Measurements from ENCODE around the gene ARL15. TPM values are rescaled to one million over a fixed set of nuclear protein-coding genes. Genes with fewer than 3 reads are reported as not detected.

The ARL15 gene
- total RNA-seq, 4 donors from 2014 or later, result 13.0 to 52.7 (median 17.1) TPM

- Histone ChIP-seq H3K4me3 (no peak overlapping the region), H3K36me3 (no peaks in the 10 kb centered on the region), H3K27me3 (no peaks in the 10 kb centered on the region), H3K27ac (no peak overlapping the region), H3K9me3 (no peaks in the 10 kb centered on the region), H3K4me1 (no peaks in the 10 kb centered on the region)
- DNase-seq (ENCODE audit: low spot score in 2 of 2), result no peak
- 61 to 74% methylated on average over 2 of the region's 2 CpGs for WGBS, 2 donors
- TF ChIP-seq POLR2A (IDR thresholded peaks at IDR 0.05) (no peak), CTCF (IDR thresholded peaks at IDR 0.05) (no peak), EP300 (IDR thresholded peaks at IDR 0.05) (no peak)
These were observed 123.4 kb downstream of the ARL15 start for GRCh38 chr5:54186912-54187445.

DNA sequence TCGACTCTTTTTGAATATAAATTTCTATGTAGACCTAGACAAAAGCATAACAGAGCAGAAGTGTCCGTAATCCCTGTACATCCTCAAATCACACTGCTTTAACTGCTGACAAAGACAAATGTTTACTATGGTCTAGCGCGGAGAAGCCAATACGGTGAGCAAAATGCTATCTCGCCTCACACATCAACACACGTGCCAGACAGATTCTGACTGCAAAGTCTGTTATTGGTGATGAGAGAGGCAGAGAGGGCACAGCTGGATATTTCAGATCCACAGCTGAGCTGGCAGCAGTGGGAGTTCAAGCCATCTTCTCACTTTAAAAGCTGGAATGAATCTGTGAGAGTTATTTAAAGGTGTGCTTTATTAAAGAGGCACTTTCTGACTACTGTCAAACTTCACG lies 124.3 kb downstream of the ARL15 start:
- Histone ChIP-seq H3K9me3 (no peaks in the 10 kb centered on the region), H3K36me3 (no peaks in the 10 kb centered on the region), H3K4me1 (no peaks in the 10 kb centered on the region), H3K27me3 (no peaks in the 10 kb centered on the region), H3K27ac (no peak overlapping the region), H3K4me3 (no peak overlapping the region)
- 88 to 91% methylated on average over 8 of the region's 8 CpGs for WGBS, 2 donors
- no peak for TF ChIP-seq EP300 (IDR thresholded peaks at IDR 0.05)
- no peak for TF ChIP-seq POLR2A (IDR thresholded peaks at IDR 0.05)
- no peak for TF ChIP-seq CTCF (IDR thresholded peaks at IDR 0.05)
- DNase-seq (ENCODE audit: low spot score in 2 of 2), result no peak

- Histone ChIP-seq H3K4me3 (no peak overlapping the region), H3K9me3 (no peaks in the 10 kb centered on the region), H3K4me1 (peaks cover 0 to 4% (median 0%) of the 10 kb centered on the region in 4 donors), H3K36me3 (no peaks in the 10 kb centered on the region), H3K27me3 (no peaks in the 10 kb centered on the region), H3K27ac (no peak overlapping the region)
- no peak for DNase-seq (ENCODE audit: low spot score in 2 of 2)
- TF ChIP-seq CTCF (IDR thresholded peaks at IDR 0.05), result no peak
- TF ChIP-seq POLR2A (IDR thresholded peaks at IDR 0.05), result no peak
- TF ChIP-seq EP300 (IDR thresholded peaks at IDR 0.05), result no peak
- WGBS, 2 donors, result 67 to 81% methylated on average over 2 of the region's 2 CpGs
These were observed 125.6 kb downstream of the ARL15 start for GRCh38 chr5:54184806-54185205.

- H3K4me1 ChIP-seq, result peaks cover 0 to 38% (median 11%) of the 10 kb centered on the region in 4 donors
- no peaks in the 10 kb centered on the region for H3K27me3 ChIP-seq
- no peaks in the 10 kb centered on the region for H3K9me3 ChIP-seq
- WGBS, 2 donors, result 49 to 58% methylated on average over 7 of the region's 7 CpGs
- H3K27ac ChIP-seq, result peak overlapping the region in 1 of 4 donors; percentile 64
- TF ChIP-seq EP300 (IDR thresholded peaks at IDR 0.05) (no peak), POLR2A (IDR thresholded peaks at IDR 0.05) (no peak), CTCF (IDR thresholded peaks at IDR 0.05) (no peak)
- H3K36me3 ChIP-seq, result no peaks in the 10 kb centered on the region
- H3K4me3 ChIP-seq, result no peak overlapping the region
- DNase-seq (ENCODE audit: low spot score in 2 of 2), result no peak
These were observed 129.7 kb downstream of the ARL15 start for GRCh38 chr5:54180630-54181031.

- WGBS, 2 donors, result 52 to 67% methylated on average over 4 of the region's 4 CpGs
- Histone ChIP-seq H3K36me3 (no peaks in the 10 kb centered on the region), H3K4me3 (no peak overlapping the region), H3K4me1 (peaks cover 0 to 41% (median 11%) of the 10 kb centered on the region in 4 donors), H3K27ac (peak overlapping the region in 3 of 4 donors; percentile 3 to 71 (median 54)), H3K9me3 (no peaks in the 10 kb centered on the region), H3K27me3 (no peaks in the 10 kb centered on the region)
- DNase-seq (ENCODE audit: low spot score in 2 of 2), result no peak
- no peak for TF ChIP-seq POLR2A (IDR thresholded peaks at IDR 0.05)
- no peak for TF ChIP-seq EP300 (IDR thresholded peaks at IDR 0.05)
- no peak for TF ChIP-seq CTCF (IDR thresholded peaks at IDR 0.05)
These were observed 131.4 kb downstream of the ARL15 start for GRCh38 chr5:54178991-54179390.
